GM19467 (cell line): ENCODE results near the gene DAAM2.

ENCODE experiments used
- ATAC-seq: cut with Tn5 transposase; IDR thresholded peaks from one replicate; pipeline ENCODE4 v1.9.1; 2021; ENCODE audit warnings: mild to moderate bottlenecking, moderate library complexity; ENCODE audit not compliant: unreplicated experiment

DAAM2 gene

GRCh38 chr6:39925191-39925930, 133.2 kb downstream of the DAAM2 start:
- no peak for ATAC-seq

GRCh38 chr6:39925931-39926290, 133.7 kb downstream of the DAAM2 start:
- no peak for ATAC-seq

GRCh38 chr6:39926668-39927067, 134.5 kb downstream of the DAAM2 start:
- ATAC-seq: no peak

GRCh38 chr6:39927159-39927558, 135.0 kb downstream of the DAAM2 start:
- no peak for ATAC-seq

- ATAC-seq: no peak
Observed at GRCh38 chr6:39929039-39929732, 137.0 kb downstream of the DAAM2 start.

- ATAC-seq: no peak
Observed at GRCh38 chr6:39929733-39930461, 137.7 kb downstream of the DAAM2 start.

GRCh38 chr6:39930540-39930939, 138.4 kb downstream of the DAAM2 start:
- ATAC-seq: no peak

GRCh38 chr6:39931607-39932006, 139.4 kb downstream of the DAAM2 start:
- no peak for ATAC-seq

- ATAC-seq: no peak
Observed at GRCh38 chr6:39932386-39932910, 140.3 kb downstream of the DAAM2 start.

- ATAC-seq: no peak
Observed at GRCh38 chr6:39933669-39934130, 141.5 kb downstream of the DAAM2 start.

- no peak for ATAC-seq
Observed at GRCh38 chr6:39934131-39934757, 142.1 kb downstream of the DAAM2 start, which contains the start of gene MOCS1. TSS of gene MOCS1 (minus strand) at chr6:39934462. CDS start at chr6:39934417, 45 bp downstream.

- ATAC-seq: no peak
Observed at GRCh38 chr6:39935241-39935640, 143.1 kb downstream of the DAAM2 start.

GRCh38 chr6:39936857-39937256, 144.7 kb downstream of the DAAM2 start:
- no peak for ATAC-seq

GRCh38 chr6:39937686-39938333, 145.6 kb downstream of the DAAM2 start:
- ATAC-seq: no peak

- no peak for ATAC-seq
Observed at GRCh38 chr6:39938773-39939654, 146.8 kb downstream of the DAAM2 start.

- no peak for ATAC-seq
Observed at GRCh38 chr6:39941138-39941537, 149.0 kb downstream of the DAAM2 start.

GRCh38 chr6:39941820-39942219, 149.6 kb downstream of the DAAM2 start:
- no peak for ATAC-seq

- no peak for ATAC-seq
Observed at GRCh38 chr6:39942903-39943580, 150.9 kb downstream of the DAAM2 start.

GRCh38 chr6:39945626-39946025, 153.4 kb downstream of the DAAM2 start:
- ATAC-seq: no peak
